Heart right ventricle (tissue), 16 donors: Measurements from ENCODE around the gene ZNF511. TPM values are rescaled to one million over a fixed set of nuclear protein-coding genes. Genes with fewer than 3 reads are reported as not detected.

ENCODE experiments used
- ATAC-seq, 8 donors: fragments of 200-7000 bp; cut with Tn5 transposase; one replicate each; pipeline ENCODE4 v1.9.1; 2020; ENCODE audit warnings: mild to moderate bottlenecking in 8 of 8, moderate library complexity in 8 of 8, moderate number of reproducible peaks in 1 of 8
- DNase-seq, 2 donors: peaks; one replicate each; pipeline ENCODE4 v3.0.0-alpha.2; 2020
- H3K27ac ChIP-seq, 10 donors: fragments of 200-600 bp; sonication (generic) in 2 of 10; one replicate each; pipeline versions ENCODE4 v1.5.0 to v1.8.0; 2020 to 2022; ENCODE audit warnings: mild to moderate bottlenecking in 3 of 10
- H3K27me3 ChIP-seq, 7 donors: fragments of 200-600 bp; one replicate each; pipeline ENCODE4 v1.8.0; 2021 to 2022; ENCODE audit warnings: mild to moderate bottlenecking in 2 of 7
- H3K36me3 ChIP-seq, 9 donors: fragments of 200-600 bp; sonication (generic) in 1 of 9; one replicate each; pipeline versions ENCODE4 v1.5.0 to v1.8.0; 2020 to 2022; ENCODE audit warnings: mild to moderate bottlenecking in 2 of 9
- H3K4me1 ChIP-seq, 9 donors: fragments of 200-600 bp; sonication (generic) in 1 of 9; one replicate each; pipeline versions ENCODE4 v1.5.0 to v1.8.0; 2020 to 2022; ENCODE audit warnings: mild to moderate bottlenecking in 4 of 9
- H3K4me3 ChIP-seq, 10 donors: fragments of 200-600 bp; sonication (generic) in 2 of 10; one replicate each; pipeline versions ENCODE4 v1.5.0 to v1.8.0; 2020 to 2022; ENCODE audit warnings: mild to moderate bottlenecking in 7 of 10, moderate library complexity in 2 of 10
- H3K9me3 ChIP-seq, 11 donors: fragments of 200-600 bp in 10 of 11; sonication (generic) in 2 of 11; one replicate each; pipeline versions ENCODE4 v1.5.0 to v1.8.0; 2013 to 2022; ENCODE audit warnings: mild to moderate bottlenecking in 2 of 11, control low read depth in 1 of 11, moderate library complexity in 1 of 11
- WGBS, 2 donors: extraction: QIAGEN DNeasy Blood & Tissue Kit; methylation state at CpG; one replicate each; pipeline ENCODE4 v1.1.7; 2013; ENCODE audit warnings: inconsistent platforms in 1 of 2; 5-methylcytosine and 5-hydroxymethylcytosine counted together
- intact Hi-C, 10 donors: fragments of 100-400 bp; cut with DNase I; formaldehyde crosslinking; loops; one replicate each; pipeline versions ENCODE4 v1.11.1 to v1.14.2; 2022
- polyA plus RNA-seq, 2 donors: library from polyadenylated mRNA; stranded (reverse); fragments of 200-250 nt; gene quantifications; one replicate each; pipeline ENCODE4 v1.2.3, GENCODE V29; 2013
- total RNA-seq, 10 donors: library from RNA; stranded (reverse); fragmentation: NEBNext Ultra II Directional in 3 of 10; extraction: Animal tissue kit (Norgen Biotek cat#: 25700) in 3 of 10; gene quantifications; one replicate each; pipeline versions ENCODE4 v1.2.1 to v1.2.4, GENCODE V29; 2021 to 2023
- TF ChIP-seq, protein P1 (sequence below), 9 donors: fragments of 200-600 bp; sonication (generic) in 2 of 9; IDR thresholded peaks; one replicate each; pipeline versions ENCODE4 v1.5.0 to v1.8.0; 2021 to 2022; ENCODE audit warnings: antibody characterized with exemption in 9 of 9, mild to moderate bottlenecking in 5 of 9, moderate library complexity in 1 of 9
- donor health status: Arrhythmogenic right ventricular cardiomyopathy.
- donor health status: ischemic (EF 13 %, LVEDD 7.1; RV severe dilation, severe dysfunction).
- donor health status: healthy with polysubstance abuse.
- donor health status: DM: no; HTN: yes; CAD: no.
- donor health status: DM: no; HTN: no; CAD: no.
- donor health status: ischemic (EF 25% LVEDD 6.9; RV normal size, moderate dysfunction).
- donor health status: ischemic (EF 25% LVEDD 5.7; RV mildly dilated, moderate dysfunction).
- donor health status: healthy.
- donor health status: DM: yes; HTN: yes; CAD: no.
- donor health status: Ischemic cardiomyopathy.
- donor health status: ischemic (EF 35%, LVEDD 5.7; RV mildly dilated, moderate dysfunction).
- donor health status: nonischemic (EF 11% LVEDD 7.7; RV severe dilation, severe dysfunction).
- donor health status: DM: yes; HTN: yes; CAD: no.
- donor health status: PGD.
- donor health status: ischemic (EF 29% LVEDD 5.4; RV normal size, mild dysfunction).
- donor health status: nonischemic (EF 23%, LVEDD 6.1; RV moderate dilation, normal function).

Gene ZNF511
- total and polyA plus RNA-seq, 12 donors: 30.6 to 129 (median 43.5) TPM

DNA sequence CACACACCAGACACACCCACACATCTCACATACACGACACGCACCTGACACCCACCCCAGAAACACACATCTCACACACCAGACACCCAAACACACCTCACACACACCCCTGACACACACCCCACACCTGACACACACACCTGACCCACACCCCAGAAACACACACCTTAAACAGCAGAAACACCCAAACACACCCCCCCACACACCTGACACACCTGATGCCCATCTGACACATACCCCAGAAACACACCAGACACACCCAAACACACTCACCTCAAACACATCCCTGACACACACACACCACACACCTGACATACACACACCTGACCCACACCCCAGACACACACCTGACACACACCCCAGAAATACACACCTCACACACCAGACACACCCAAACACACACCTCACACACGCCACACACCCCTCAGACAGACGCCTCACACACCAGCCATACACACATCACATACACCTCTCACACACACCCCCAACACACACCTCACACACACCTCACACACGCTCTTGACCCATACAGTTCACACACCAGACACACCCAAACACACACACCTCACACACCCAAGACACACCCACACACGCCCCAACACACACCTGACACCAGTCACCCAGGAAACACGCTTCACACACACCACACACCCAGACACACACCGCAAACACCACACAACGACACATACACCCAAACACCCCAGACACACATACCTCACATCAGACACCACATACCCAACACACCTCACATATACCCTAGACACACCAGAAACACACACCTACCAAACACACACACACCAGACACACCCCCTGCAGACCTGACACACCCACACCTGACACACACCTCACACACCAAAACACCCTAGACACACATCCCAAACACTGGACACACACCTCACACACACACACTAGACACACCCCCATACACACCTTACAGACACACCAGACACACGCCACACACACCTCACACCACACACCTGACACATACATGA, 29.7 kb downstream of the ZNF511 start:
- TF ChIP-seq, protein P1, sequence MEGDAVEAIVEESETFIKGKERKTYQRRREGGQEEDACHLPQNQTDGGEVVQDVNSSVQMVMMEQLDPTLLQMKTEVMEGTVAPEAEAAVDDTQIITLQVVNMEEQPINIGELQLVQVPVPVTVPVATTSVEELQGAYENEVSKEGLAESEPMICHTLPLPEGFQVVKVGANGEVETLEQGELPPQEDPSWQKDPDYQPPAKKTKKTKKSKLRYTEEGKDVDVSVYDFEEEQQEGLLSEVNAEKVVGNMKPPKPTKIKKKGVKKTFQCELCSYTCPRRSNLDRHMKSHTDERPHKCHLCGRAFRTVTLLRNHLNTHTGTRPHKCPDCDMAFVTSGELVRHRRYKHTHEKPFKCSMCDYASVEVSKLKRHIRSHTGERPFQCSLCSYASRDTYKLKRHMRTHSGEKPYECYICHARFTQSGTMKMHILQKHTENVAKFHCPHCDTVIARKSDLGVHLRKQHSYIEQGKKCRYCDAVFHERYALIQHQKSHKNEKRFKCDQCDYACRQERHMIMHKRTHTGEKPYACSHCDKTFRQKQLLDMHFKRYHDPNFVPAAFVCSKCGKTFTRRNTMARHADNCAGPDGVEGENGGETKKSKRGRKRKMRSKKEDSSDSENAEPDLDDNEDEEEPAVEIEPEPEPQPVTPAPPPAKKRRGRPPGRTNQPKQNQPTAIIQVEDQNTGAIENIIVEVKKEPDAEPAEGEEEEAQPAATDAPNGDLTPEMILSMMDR (IDR thresholded peaks at IDR 0.05): no peak
- H3K27me3 ChIP-seq: peaks cover 24 to 85% (median 75%) of the 10 kb centered on the region in 7 donors
- peaks cover 12 to 24% (median 20%) of the 10 kb centered on the region in 9 donors for H3K4me1 ChIP-seq
- intact Hi-C loops: loop anchor here in 1 of 10 donors (10.0 kb wide), 1 partner anchor 186 kb away; the partner anchor contains the start of gene CYP2E1
- H3K4me3 ChIP-seq: no peak overlapping the region
- H3K9me3 ChIP-seq: no peaks in the 10 kb centered on the region
- ATAC-seq: no peak
- no peaks in the 10 kb centered on the region for H3K36me3 ChIP-seq
- no peak for DNase-seq
- 91 to 94% methylated on average over 10 of the region's 10 CpGs for WGBS, 2 donors
- no peak overlapping the region for H3K27ac ChIP-seq

DNA sequence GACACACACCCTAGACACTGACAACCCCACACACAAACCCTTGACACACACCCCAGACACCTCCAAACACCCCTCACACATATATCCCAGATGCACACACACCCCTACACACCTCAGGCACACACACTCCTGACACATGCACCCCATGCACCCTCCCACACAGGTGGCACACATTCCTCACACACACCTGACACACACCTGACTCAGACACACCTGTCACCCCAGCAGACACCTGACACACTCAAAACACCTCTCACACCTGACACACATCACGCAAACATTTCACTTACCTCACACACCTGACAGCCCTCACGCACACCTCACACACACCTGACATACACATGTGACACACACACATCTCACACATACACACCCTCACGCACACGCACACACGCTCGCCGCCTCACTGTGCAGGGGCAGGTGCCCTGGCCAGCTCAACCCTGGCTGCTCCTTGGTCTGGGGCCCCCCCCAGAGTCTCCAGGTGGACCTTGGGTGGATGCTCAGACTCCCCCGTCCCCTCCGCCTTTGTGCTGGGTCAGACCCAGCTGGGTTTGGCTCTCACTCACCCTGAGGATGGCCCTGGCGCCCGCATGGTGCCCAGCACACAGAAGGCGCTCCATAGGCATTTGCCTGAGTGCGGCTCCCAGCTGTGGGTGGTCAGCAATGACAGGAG, 31.1 kb downstream of the ZNF511 start:
- ATAC-seq: no peak
- WGBS, 2 donors: 92 to 95% methylated on average over 13 of the region's 13 CpGs
- TF ChIP-seq, protein P1 (IDR thresholded peaks at IDR 0.05): no peak
- Histone ChIP-seq H3K4me1 (peaks cover 12 to 21% (median 19%) of the 10 kb centered on the region in 9 donors), H3K9me3 (no peaks in the 10 kb centered on the region), H3K36me3 (no peaks in the 10 kb centered on the region), H3K27me3 (peaks cover 20 to 93% (median 84%) of the 10 kb centered on the region in 7 donors), H3K4me3 (no peak overlapping the region), H3K27ac (no peak overlapping the region)
- intact Hi-C loops: loop anchor here in 1 of 10 donors (10.0 kb wide), 1 partner anchor 185 kb away; the partner anchor contains the start of gene CYP2E1
- no peak for DNase-seq

DNA sequence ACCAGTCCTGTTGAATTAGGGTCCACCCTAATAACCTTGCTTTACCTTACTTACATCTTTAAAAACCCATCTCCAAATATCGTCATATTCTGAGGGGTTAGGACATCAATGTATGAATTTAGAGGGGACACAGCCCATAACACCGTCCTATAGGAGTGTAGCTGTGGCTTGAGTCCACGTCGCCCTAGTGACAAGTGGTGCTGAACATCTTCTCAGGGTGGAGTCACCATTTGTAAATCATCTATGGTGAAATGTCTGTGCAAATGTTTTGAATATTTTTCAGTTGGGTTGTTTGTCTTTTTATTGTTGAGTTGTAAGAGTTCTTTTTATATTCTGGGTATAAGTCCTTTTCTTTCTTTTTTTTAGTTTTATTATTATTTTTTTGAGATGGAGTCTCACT, 33.3 kb downstream of the ZNF511 start:
- no peak for ATAC-seq
- TF ChIP-seq, protein P1 (IDR thresholded peaks at IDR 0.05): no peak
- no peak for DNase-seq
- intact Hi-C loops: no loop called here
- H3K9me3 ChIP-seq: no peaks in the 10 kb centered on the region
- WGBS, 2 donors: 86 to 91% methylated on average over 4 of the region's 4 CpGs
- no peak overlapping the region for H3K27ac ChIP-seq
- H3K27me3 ChIP-seq: peaks cover under 1 to 93% (median 78%) of the 10 kb centered on the region in 7 donors
- H3K36me3 ChIP-seq: no peaks in the 10 kb centered on the region
- no peak overlapping the region for H3K4me3 ChIP-seq
- H3K4me1 ChIP-seq: no peaks in the 10 kb centered on the region

DNA sequence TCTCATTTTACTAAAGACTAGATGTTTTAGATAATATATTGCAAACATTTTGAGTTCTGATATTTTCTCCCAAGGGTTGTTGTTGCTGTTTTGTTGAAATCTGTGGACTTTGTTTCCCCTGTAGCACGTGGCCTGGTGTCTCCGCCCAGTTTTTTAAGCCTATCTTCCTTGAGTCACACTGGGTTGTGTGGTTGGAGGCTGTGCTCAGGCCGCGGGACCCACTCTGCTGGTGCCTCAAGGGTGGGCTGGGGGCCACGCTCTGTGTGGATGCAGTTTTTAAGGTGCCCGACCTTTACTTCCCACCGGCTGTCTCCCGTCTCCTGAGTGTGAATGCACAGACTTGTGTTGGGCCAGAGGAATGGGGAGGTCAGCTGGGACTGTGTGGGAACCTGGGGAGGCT, 34.2 kb downstream of the ZNF511 start:
- TF ChIP-seq, protein P1 (IDR thresholded peaks at IDR 0.05): no peak
- H3K27ac ChIP-seq: no peak overlapping the region
- H3K36me3 ChIP-seq: no peaks in the 10 kb centered on the region
- intact Hi-C loops: no loop called here
- H3K4me3 ChIP-seq: no peak overlapping the region
- H3K27me3 ChIP-seq: peaks cover 0 to 93% (median 78%) of the 10 kb centered on the region in 7 donors
- 73 to 80% methylated on average over 8 of the region's 8 CpGs for WGBS, 2 donors
- no peak for ATAC-seq
- no peaks in the 10 kb centered on the region for H3K9me3 ChIP-seq
- DNase-seq: no peak
- H3K4me1 ChIP-seq: no peaks in the 10 kb centered on the region
